GM12891 (cell line): Measurements from ENCODE around the gene ADAMTS8.

Source experiments
- POLR2AphosphoS5 ChIP-seq: IDR thresholded peaks from 2 replicates; pipeline ENCODE4 v1.6.1; 2011; ENCODE audit warnings: low read depth, low read length, control low read depth
- TAF1 ChIP-seq: IDR thresholded peaks from 2 replicates; pipeline ENCODE4 v1.6.1; 2011; ENCODE audit warnings: low read depth, low read length, control low read depth

- TF ChIP-seq POLR2AphosphoS5 (no peak), TAF1 (no peak)
These were observed 19.5 kb downstream of the ADAMTS8 start for GRCh38 chr11:130408901-130409300.
